Endothelial cell of umbilical vein (primary cell): ENCODE results near the gene ARHGAP31. TPM values are rescaled to one million over a fixed set of nuclear protein-coding genes. Genes with fewer than 3 reads are reported as not detected.
"Not testable (repeated sequence)": the region's sequence is repeated elsewhere in the genome, so short reads cannot be mapped to it uniquely, and the experiment has no call there.

Experiments
- BruUV-seq: library from RNA; stranded (reverse); fragments of 400-500 nt; replicated peaks from 2 replicates; lab custom pipeline; 2021; lab: Mats Ljungman, UMichigan
- CTCF ChIA-PET: fragments of 300-600, 350-600 bp; sonication (Branson Sonifier 250); formaldehyde crosslinking; loops from one replicate; lab custom pipeline; 2021; ENCODE audit warnings: antibody characterized with exemption, inconsistent platforms; lab: Charles Lee
- POLR2A ChIA-PET: fragments of 300-600, 350-600 bp; sonication (Branson Sonifier 250); formaldehyde crosslinking; loops from one replicate; lab custom pipeline; 2021; ENCODE audit warnings: antibody characterized with exemption, inconsistent platforms; lab: Charles Lee
- DNase-seq: peaks from one replicate; pipeline ENCODE4 v3.0.0-alpha.2; 2011; ENCODE audit warnings: low read depth, low spot score
- FAIRE-seq: peaks from 2 replicates; lab custom pipeline; 2011; peaks lifted over from hg19 to GRCh38; lab: Jason Lieb, UNC
- H2AFZ ChIP-seq: 2 replicates; pipeline ENCODE4 v1.6.0; 2012; ENCODE audit warnings: low read depth, low read length, control low read depth, inconsistent platforms
- H3K27ac ChIP-seq: 2 replicates; pipeline ENCODE4 v1.5.1; 2011; ENCODE audit warnings: low read depth, mild to moderate bottlenecking, control low read depth, low read length, moderate library complexity; ENCODE audit not compliant: insufficient read depth
- H3K27me3 ChIP-seq, 2 experiments: 2 replicates each; pipeline versions ENCODE4 v1.6.0 to v1.6.1; 2011; ENCODE audit warnings: low read length in 2 of 2, mixed read lengths in 1 of 2; ENCODE audit not compliant: control insufficient read depth in 2 of 2, insufficient read depth in 2 of 2
- H3K36me3 ChIP-seq, 2 experiments: 2 replicates in 1 of 2; 3 replicates in 1 of 2; pipeline ENCODE4 v1.5.1; 2011; ENCODE audit warnings: low read length in 2 of 2, mild to moderate bottlenecking in 1 of 2, moderate library complexity in 1 of 2; ENCODE audit not compliant: control insufficient read depth in 2 of 2, insufficient read depth in 2 of 2; ENCODE audit errors: extremely low read depth in 1 of 2
- H3K4me1 ChIP-seq: 3 replicates; pipeline ENCODE4 v1.5.1; 2011; ENCODE audit warnings: mild to moderate bottlenecking, low read length; ENCODE audit not compliant: control insufficient read depth, insufficient read depth; ENCODE audit errors: extremely low read depth
- H3K4me2 ChIP-seq: 2 replicates; pipeline ENCODE4 v1.6.1; 2011; ENCODE audit warnings: low read length, control low read depth, mixed read lengths; ENCODE audit not compliant: insufficient read depth
- H3K4me3 ChIP-seq, 3 experiments: fragments of 200-600 bp in 1 of 3; sonication (generic), shearing (Covaris generic) in 1 of 3; replicated peaks in 1 of 3; 2 replicates each; pipeline ENCODE4 v1.5.1; 2011 to 2016; ENCODE audit warnings: control low read depth in 3 of 3, low read length in 3 of 3, mild to moderate bottlenecking in 2 of 3, inconsistent platforms in 1 of 3, low read depth in 1 of 3, moderate library complexity in 1 of 3; ENCODE audit not compliant: insufficient read depth in 1 of 3
- H3K79me2 ChIP-seq: 2 replicates; pipeline ENCODE4 v1.6.0; 2012; ENCODE audit warnings: low read length, inconsistent platforms; ENCODE audit not compliant: control insufficient read depth, insufficient read depth
- H3K9ac ChIP-seq: replicated peaks from 2 replicates; pipeline ENCODE3; 2011; ENCODE audit warnings: low read length, control low read depth; ENCODE audit not compliant: insufficient read depth; ENCODE audit errors: extremely low read depth
- H3K9me1 ChIP-seq: replicated peaks from 3 replicates; pipeline ENCODE4 v1.6.0; 2011; ENCODE audit warnings: mild to moderate bottlenecking, low read length; ENCODE audit not compliant: control insufficient read depth, insufficient read depth; ENCODE audit errors: extremely low read depth
- H3K9me3 ChIP-seq: replicated peaks from 2 replicates; pipeline ENCODE4 v1.5.1; 2012; ENCODE audit warnings: low read length, inconsistent platforms; ENCODE audit not compliant: control insufficient read depth, insufficient read depth
- H4K20me1 ChIP-seq: replicated peaks from 2 replicates; pipeline ENCODE3; 2011; ENCODE audit warnings: mild to moderate bottlenecking, low read length; ENCODE audit not compliant: control insufficient read depth, insufficient read depth; ENCODE audit errors: extremely low read depth
- CTCF ChIP-seq, 2 donors: IDR thresholded peaks; 1 replicate in 1 of 2; 2 replicates in 1 of 2; pipeline ENCODE4 v1.5.1; 2011; ENCODE audit warnings: low read length in 2 of 2, mild to moderate bottlenecking in 2 of 2, moderate library complexity in 2 of 2, control low read depth in 1 of 2, inconsistent platforms in 1 of 2, low read depth in 1 of 2; ENCODE audit not compliant: insufficient read depth in 1 of 2; ENCODE audit errors: extremely low read depth in 1 of 2
- EZH2 ChIP-seq: IDR thresholded peaks from 2 replicates; pipeline ENCODE4 v1.6.1; 2012; ENCODE audit warnings: borderline replicate concordance, low read depth, mild to moderate bottlenecking, moderate library complexity, low read length, inconsistent platforms; ENCODE audit not compliant: severe bottlenecking
- FOS ChIP-seq: IDR thresholded peaks from 2 replicates; pipeline ENCODE4 v1.6.1; 2011; ENCODE audit warnings: mild to moderate bottlenecking, low read length, moderate library complexity, borderline replicate concordance; ENCODE audit not compliant: insufficient read depth
- GATA2 ChIP-seq: IDR thresholded peaks from 2 replicates; pipeline ENCODE4 v1.7.0; 2011; ENCODE audit warnings: low read depth, mild to moderate bottlenecking, moderate library complexity, mixed read lengths, low read length; ENCODE audit not compliant: insufficient read length, insufficient read depth
- JUN ChIP-seq: IDR thresholded peaks from 2 replicates; pipeline ENCODE4 v1.6.1; 2011; ENCODE audit warnings: borderline replicate concordance, low read depth; ENCODE audit not compliant: insufficient read length, insufficient read depth
- MAX ChIP-seq: IDR thresholded peaks from 2 replicates; pipeline ENCODE4 v1.6.1; 2011; ENCODE audit not compliant: insufficient read depth, insufficient read length
- MYC ChIP-seq: IDR thresholded peaks from one replicate; pipeline ENCODE4 v1.6.1; 2011; ENCODE audit warnings: mild to moderate bottlenecking, low read depth, low read length
- POLR2A ChIP-seq: IDR thresholded peaks from 2 replicates; pipeline ENCODE4 v1.6.1; 2012; ENCODE audit warnings: low read depth, mild to moderate bottlenecking, control low read depth, low read length
- POLR2AphosphoS5 ChIP-seq: IDR thresholded peaks from 2 replicates; pipeline ENCODE4 v1.6.1; 2012; ENCODE audit warnings: low read depth, mild to moderate bottlenecking, control low read depth, low read length, moderate library complexity; ENCODE audit not compliant: insufficient read depth
- dilution Hi-C: fragments of 300-500 bp; cut with MboI; formaldehyde crosslinking; loops from one replicate; pipeline ENCODE4 v1.15.0; 2019; ENCODE audit warnings: low sequenced_read_pairs; ENCODE audit not compliant: extremely low pct_ligation_motif_present
- intact Hi-C: fragments of 100-400 bp; cut with micrococcal nuclease; formaldehyde crosslinking; loops from one replicate; pipeline ENCODE4 v1.10.0; 2022
- polyA plus RNA-seq, 4 experiments: library from polyadenylated mRNA; depleted of rRNA in 3 of 4; stranded (reverse) in 3 of 4; unstranded in 1 of 4; fragments of >200 nt; gene quantifications; 2 replicates each; pipeline versions ENCODE4 v1.2.1 to v1.2.3, GENCODE V29; 2011 to 2012; ENCODE audit warnings: missing spikeins in 1 of 4
- total RNA-seq: library from RNA; stranded (reverse); gene quantifications from 2 replicates; pipeline ENCODE4 v1.2.3, GENCODE V29; 2021

The ARHGAP31 gene
- total and polyA plus RNA-seq, 2 donors (not counting 3 experiments of a cell fraction or from before 2014, with no cell fraction given) = 25.5 to 65.8 TPM

- no peak overlapping the region for H3K9ac ChIP-seq
- H3K4me1 ChIP-seq = peaks cover 27% of the 10 kb centered on the region
- no peak for FAIRE-seq
- H3K27me3 ChIP-seq = no peaks in the 10 kb centered on the region
- no peaks in the 10 kb centered on the region for H3K9me1 ChIP-seq
- peaks cover 8% of the 10 kb centered on the region for H4K20me1 ChIP-seq
- no peak overlapping the region for H2AFZ ChIP-seq
- no peak for DNase-seq
- ChIA-PET POLR2A (no interaction called here), CTCF (interaction anchor here (1.3 kb wide), 1 partner anchor 9 kb away, joined by 4 read pairs; no protein-coding TSS in a partner anchor)
- H3K4me3 ChIP-seq = no peak overlapping the region
- intact Hi-C loops (no loop called here), dilution Hi-C loops (no loop called here)
- no peaks in the 10 kb centered on the region for H3K36me3 ChIP-seq
- no peak overlapping the region for H3K27ac ChIP-seq
- peaks cover 79% of the 10 kb centered on the region for H3K79me2 ChIP-seq
- no peak overlapping the region for H3K4me2 ChIP-seq
- H3K9me3 ChIP-seq = no peaks in the 10 kb centered on the region
- BruUV-seq = no TSS peak
- TF ChIP-seq JUN (no peak), POLR2A (no peak), POLR2AphosphoS5 (no peak), EZH2 (no peak), MYC (no peak), CTCF (IDR thresholded peaks at IDR 0.05; ENCODE audit: extremely low read depth in 1 of 2, insufficient read depth in 1 of 2, low read depth in 1 of 2, low read length in 2 of 2) (no peak), GATA2 (no peak), MAX (no peak), FOS (no peak)
Measured at GRCh38 chr3:119319311-119319710, 25.1 kb downstream of the ARHGAP31 start.

- H3K4me3 ChIP-seq, CTCF ChIA-PET, BruUV-seq, H3K4me2 ChIP-seq, dilution Hi-C loops, FAIRE-seq, DNase-seq, H2AFZ ChIP-seq, H3K27ac ChIP-seq, H3K9me3 ChIP-seq, H4K20me1 ChIP-seq, intact Hi-C loops, H3K9ac ChIP-seq, H3K36me3 ChIP-seq, H3K27me3 ChIP-seq, H3K9me1 ChIP-seq, POLR2A ChIA-PET: not testable (repeated sequence)
- Histone ChIP-seq H3K4me1 (peaks cover 22% of the 10 kb centered on the region), H3K79me2 (peaks cover 75% of the 10 kb centered on the region)
Measured at GRCh38 chr3:119320785-119321184, 26.6 kb downstream of the ARHGAP31 start.
